HG03045 (cell line): ENCODE data around the gene THADA.
"Not testable (repeated sequence)": the region's sequence is repeated elsewhere in the genome, so short reads cannot be mapped to it uniquely, and the experiment has no call there.

Experiments used
- ATAC-seq: cut with Tn5 transposase; IDR thresholded peaks from one replicate; pipeline ENCODE4 v1.9.1; 2021; ENCODE audit warnings: mild to moderate bottlenecking, moderate library complexity; ENCODE audit not compliant: unreplicated experiment

THADA gene

DNA sequence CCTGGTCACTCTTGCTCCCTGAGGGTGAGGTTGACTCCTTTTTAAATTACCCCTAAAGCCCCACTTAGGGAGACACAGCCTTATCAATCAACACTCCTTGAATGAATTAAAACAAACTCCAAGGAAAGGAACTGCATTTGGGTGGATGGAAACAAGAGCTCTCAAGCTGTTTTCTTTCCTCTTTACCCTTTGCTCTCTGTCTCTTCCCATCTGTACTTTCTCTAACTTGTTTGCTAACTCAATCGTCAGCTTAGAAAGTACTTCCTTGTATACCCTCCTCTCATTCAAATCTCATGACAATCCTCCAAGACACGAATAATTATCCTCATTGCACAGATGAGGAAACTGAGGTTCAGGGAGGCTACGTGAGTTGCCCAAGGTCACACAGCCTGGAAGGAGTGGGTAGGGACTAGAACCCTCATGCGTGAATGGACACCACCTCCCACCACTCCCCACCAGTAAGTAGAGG is 402.2 kb downstream of the THADA start:
- no peak for ATAC-seq

DNA sequence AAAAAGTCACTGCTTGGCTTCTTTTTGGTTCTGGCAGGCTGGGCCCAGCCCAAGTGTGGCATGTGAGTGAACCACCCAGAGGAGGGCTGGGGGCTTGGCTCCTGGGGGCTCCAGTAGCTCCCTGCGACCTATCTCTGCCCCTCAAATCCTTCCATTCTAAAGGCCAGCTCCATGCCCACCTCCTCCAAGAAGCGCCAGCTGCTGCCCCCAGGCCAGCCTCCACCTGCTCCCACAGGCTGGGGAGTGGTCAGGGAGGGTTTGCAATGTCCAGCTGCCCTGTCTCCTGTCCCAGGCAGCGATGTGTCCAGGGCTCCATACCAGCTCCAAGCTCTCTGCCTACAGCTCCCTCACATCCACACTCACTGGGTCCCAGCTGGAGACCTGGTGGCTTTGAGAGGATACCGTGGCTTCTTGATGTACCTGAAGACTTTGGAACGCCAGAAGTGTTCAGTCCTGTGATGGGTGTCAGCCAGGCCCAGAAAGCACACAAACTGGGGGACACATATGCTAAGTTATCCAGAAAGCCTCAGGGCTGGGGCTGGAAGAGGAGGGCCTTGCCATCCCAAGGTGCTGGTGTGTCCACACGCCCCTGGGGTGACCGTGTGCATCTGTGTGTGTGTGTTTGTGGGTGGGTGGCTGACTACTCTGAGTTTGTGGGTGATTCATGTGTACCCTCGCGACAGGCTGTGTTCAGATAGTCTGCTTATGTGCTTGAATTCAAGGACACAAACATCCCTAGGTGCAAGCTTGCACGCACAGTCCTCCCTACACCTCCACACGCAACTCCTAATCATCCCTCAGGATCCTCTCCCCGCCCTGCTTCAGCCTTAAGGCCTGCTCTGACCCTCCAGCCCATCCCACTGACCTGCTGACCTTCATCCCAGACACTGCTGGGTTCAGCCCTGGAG is 402.8 kb downstream of the THADA start:
- no peak for ATAC-seq

DNA sequence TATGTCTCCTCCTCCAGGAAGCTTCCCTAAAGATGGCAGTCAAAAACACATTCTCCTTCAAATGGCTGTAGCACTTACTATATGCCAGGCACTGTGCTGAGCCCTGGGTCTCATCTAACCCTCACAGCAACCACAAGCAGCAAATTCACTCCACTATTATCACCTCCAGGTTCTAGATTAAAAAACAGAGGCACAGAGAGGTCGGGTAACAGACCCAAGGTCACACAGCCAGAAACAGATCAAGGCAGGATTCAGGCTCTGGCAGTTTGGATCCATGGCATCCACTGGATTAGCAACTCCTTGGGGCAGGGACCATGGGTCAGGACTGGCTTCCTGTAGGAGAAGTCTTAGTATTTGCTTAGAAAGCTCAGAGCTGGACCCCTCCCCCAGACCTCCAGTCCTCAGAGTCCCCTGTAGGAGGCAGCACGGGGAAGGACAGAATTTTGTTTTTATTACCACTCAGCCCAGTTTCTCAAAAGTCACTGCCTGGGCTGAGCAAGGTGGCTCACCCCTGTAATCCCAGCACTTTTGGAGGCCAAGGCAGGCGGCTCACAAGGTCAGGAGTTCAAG is 403.8 kb downstream of the THADA start:
- no peak for ATAC-seq

DNA sequence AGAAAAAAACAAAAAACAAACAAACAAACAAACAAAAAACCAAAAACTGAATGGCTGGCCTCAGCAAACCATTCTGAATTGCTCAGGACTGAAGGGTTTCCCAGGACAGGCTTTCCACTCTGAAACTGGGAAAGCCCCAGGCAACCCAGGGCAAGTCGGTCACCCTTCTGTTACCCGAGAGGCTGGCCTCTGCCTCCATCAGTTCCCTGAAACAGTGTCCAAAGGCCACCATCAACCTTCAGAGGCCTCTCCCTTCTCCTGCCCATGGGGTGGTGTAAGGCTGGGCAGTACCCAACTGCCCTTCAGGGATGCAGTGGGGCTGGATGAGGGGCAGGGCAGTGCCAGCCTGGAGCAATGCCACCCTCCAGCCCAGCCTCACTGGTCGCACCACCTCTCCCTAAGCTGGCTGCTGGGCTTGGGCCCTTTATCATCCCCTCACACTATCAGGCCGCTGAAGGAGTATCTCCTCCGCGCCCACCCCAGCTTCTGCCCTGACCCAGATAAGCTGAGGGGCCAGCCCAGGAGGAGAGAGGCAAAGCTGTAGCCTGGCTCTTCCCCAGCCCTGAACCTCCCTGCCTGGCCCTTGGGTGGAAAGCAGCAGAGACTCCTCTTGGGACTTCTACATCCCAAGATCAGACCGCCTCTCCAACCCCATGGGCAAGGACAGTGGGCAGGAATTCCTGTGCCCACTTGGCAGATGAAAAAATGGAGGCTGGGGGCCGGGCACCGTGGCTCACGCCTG is 405.4 kb downstream of the THADA start:
- no peak for ATAC-seq

DNA sequence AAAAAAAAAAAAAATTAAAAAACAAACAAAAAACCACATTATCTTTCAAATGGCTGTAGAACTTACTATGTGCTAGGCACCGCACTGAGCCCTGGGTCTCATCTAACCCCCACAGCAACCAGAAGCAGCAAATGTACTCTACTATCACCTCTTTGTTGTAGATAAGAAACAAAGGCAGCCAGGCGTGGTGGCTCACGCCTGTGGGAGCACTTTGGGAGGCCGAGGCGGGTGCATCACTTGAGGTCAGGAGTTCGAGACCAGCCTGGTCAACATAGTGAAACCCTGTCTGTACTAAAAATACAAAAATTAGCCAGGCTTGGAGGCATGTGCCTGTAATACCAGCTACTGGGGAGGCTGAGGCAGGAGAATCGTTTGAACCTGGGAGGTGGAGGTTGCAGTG is 406.0 kb downstream of the THADA start:
- ATAC-seq: not testable (repeated sequence)

DNA sequence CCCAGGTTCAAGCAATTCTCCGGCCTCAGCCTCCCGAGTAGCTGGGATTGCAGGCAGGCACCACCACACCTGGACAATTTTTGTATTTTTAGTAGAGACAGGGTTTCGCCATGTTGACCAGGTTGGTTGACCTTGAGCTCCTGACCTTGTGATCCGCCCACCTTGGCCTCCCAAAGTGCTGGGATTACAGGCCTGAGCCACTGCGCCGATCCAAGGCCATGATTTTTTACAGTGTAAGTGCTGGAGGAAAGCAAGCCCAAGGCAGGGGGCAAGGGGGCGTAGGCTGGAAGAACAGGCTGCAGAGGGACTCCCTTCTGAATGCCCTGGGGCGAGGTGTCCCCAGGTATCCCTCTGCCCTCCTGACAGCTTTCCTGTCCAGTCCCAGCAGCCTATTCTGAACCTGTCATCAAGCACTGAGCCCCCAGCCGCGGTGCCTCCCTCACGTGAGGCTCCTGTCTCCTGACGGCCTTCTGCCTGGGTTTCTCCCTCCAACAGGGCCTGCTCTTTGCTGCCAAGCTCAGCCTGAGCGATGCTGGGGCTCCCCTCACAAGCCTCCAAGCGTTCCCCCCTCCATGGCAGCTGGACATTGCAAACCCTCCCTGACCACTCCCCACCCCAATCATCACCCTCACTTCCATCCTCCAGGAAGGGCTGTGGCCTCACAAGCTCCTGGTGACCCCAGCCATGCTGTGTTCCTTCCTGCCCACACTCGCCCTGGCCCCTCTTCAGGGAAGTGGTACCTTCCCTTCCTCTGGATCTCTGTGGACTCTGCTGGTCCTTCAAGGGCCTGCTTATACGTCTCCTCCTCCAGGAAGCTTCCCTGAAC is 407.1 kb downstream of the THADA start:
- no peak for ATAC-seq

DNA sequence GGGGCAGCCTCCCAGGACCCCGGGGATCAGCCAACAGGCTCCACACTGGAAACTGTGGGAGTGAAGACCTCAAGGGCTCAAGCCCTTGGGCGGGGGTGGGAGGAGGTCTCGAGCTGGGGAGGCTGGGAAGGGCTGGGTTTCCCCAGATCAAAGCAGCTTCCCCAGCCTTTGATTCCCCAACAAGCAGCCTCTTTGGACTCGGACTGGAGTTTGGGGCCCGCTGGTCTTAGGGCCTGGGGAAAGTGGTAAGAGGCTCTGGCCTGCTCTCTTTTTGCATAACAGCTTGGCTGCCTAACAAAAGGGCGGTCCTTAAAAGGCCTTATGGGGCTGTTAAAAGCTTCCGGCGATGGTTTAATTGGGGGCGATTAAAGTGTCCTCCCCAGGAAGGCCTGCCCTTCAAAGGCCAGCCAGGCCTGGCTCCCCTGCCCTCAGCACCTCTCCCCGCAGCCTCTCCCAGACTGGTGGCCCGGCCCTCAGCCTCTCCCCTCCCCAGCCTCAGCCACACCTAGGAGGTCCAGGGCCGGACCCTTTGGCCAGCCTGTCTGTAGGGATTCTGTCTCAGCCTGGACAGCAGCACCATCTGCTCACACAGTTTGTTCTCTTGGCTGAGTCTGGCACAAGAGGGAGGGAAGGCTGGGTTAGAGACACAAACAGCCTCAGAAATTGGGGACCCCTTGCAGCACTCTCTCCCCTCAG is 409.0 kb downstream of the THADA start:
- no peak for ATAC-seq

DNA sequence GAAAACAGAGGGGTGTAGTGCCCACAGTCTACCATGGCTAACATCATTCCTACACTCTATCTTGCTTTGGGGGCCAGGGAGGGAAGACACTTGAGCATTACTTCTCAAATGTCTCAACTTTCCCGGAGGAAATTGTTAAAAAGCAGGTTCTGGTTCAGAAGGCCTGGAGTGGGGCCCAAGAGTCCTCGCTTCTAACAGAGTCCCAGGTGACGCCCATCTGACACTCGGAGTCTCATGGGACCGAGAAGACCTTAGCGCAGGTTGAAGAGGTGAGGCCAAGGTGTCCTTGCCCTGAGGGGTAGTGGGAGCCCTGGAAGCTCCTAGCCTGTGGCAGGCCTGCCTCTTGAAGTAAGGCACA is 409.5 kb downstream of the THADA start:
- no peak for ATAC-seq

DNA sequence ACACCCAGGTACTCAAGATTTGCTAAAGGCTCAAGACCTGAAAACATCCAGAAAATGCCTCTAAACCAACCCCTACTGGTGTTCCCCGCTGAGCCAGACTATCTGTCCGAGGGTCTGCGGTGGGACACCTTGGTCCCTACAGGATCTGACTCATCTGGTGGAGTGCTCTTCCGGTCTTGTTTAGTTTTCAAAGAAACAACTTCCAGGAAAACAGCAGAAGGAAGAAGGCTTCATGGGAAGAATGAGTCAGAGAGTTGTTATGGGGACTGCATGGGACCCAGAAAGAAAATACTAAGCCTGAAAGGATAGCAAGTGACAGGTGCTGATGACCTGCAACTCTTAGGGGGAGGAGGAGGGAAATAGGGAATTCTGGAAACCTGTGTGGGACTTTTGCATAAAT is 410.7 kb downstream of the THADA start:
- ATAC-seq: no peak

DNA sequence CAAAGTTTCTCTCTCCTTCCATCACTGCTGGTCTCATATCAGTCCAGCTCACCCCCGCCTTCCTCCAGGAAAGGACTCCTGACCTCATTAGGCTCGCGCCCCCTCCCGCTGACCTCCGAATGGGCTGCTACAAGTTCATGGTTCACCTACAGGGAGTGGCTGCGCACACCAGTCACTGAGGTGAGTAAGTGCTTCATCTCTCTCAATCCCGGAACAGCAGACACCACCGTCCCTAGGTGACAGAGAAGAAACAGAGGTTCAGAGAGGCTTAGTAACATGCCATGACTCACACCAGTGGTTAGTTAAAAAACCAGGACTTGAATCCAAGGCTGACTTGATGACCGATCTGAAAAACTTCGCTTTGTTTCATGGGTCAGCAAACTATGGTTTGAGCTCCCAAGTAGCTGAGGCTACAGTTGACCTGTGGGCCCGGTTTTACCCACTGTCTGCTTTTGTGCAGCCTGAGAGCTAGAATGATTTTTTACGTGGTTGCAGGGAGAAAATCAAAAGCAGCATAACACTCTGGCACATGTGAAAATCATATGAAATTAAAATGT is 411.4 kb downstream of the THADA start:
- ATAC-seq: no peak

DNA sequence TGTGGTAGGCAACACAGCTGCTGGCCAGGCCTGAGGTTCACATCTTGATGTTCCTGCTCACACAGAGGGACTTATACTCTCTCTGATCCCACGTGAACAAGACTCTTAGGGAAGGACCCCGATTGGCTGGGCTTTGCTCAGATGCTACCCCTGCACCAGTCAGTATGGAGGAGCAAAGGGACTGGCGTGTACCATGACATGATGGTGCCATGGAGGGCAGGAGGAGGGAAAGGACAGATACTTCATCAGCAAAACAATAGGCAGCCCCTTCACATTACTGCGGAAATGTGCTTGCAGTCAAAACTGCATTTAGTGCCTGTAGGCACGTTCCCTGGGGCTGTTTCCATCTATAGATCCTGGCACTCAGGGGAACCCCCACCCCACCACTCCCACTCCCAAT is 412.1 kb downstream of the THADA start:
- no peak for ATAC-seq

DNA sequence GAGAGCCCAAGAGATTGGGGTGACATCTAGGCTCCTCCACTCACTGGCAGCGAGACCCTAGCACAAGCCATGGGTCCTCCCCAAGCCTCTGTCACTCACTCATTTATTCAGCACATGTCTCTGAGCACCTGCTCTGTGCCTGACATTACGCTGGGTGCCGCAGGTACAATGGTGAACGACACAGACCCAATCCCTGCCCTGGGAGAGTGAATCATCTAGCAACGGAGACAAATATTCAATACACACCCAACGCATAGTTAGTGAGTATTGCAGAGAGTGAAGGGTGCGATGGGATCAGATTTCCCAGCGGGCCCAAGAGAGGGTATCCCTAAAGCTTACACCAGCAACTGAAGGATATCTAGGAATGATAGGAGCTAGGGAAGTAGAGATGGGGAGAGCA is 414.9 kb downstream of the THADA start:
- ATAC-seq: no peak
